Limb (tissue), 2 donors: ENCODE results near the gene ZNF709.
"Not testable (repeated sequence)": the region's sequence is repeated elsewhere in the genome, so short reads cannot be mapped to it uniquely, and the experiment has no call there.

ENCODE experiments used
- DNase-seq, 2 donors: peaks; one replicate each; pipeline ENCODE4 v3.0.0-alpha.2; 2016; ENCODE audit errors: extremely low spot score in 2 of 2

The ZNF709 gene

GRCh38 chr19:12484371-12485051, at the start of gene ZNF709:
Gene ZNF709, minus strand, starts transcription at chr19:12484816. Its CDS starts 159 bp downstream, at chr19:12484657.
- DNase-seq = peak; percentile 95 to 97

- DNase-seq = no peak
Measured at GRCh38 chr19:12527034-12527836, 42.6 kb upstream of the ZNF709 start.

- DNase-seq = no peak
Measured at GRCh38 chr19:12526542-12526941, 41.9 kb upstream of the ZNF709 start.

- DNase-seq = no peak
Measured at GRCh38 chr19:12521996-12522395, 37.4 kb upstream of the ZNF709 start.

- peak in 1 of 2 donors; percentile 29 for DNase-seq
Measured at GRCh38 chr19:12513531-12514061, 29.0 kb upstream of the ZNF709 start.

GRCh38 chr19:12497032-12497431, 12.4 kb upstream of the ZNF709 start:
- no peak for DNase-seq

GRCh38 chr19:12496480-12496879, 11.9 kb upstream of the ZNF709 start:
- no peak for DNase-seq

- DNase-seq = peak; percentile 91 to 93
Measured at GRCh38 chr19:12495002-12495802, 10.6 kb upstream of the ZNF709 start.

- DNase-seq = no peak
Measured at GRCh38 chr19:12494260-12494860, 9.7 kb upstream of the ZNF709 start.

- DNase-seq = not testable (repeated sequence)
Measured at GRCh38 chr19:12486265-12486783, 1.7 kb upstream of the ZNF709 start.

GRCh38 chr19:12485571-12485970, 955 bp upstream of the ZNF709 start:
- DNase-seq = no peak

- no peak for DNase-seq
Measured at GRCh38 chr19:12485052-12485416, 418 bp upstream of the ZNF709 start.

GRCh38 chr19:12484011-12484370, 625 bp downstream of the ZNF709 start:
- no peak for DNase-seq

- DNase-seq = no peak
Measured at GRCh38 chr19:12482509-12482886, 2.1 kb downstream of the ZNF709 start.

- DNase-seq = no peak
Measured at GRCh38 chr19:12481781-12482508, 2.7 kb downstream of the ZNF709 start.

GRCh38 chr19:12478234-12478941, 6.2 kb downstream of the ZNF709 start:
- no peak for DNase-seq

GRCh38 chr19:12467651-12468050, 17.0 kb downstream of the ZNF709 start:
- not testable (repeated sequence) for DNase-seq

- no peak for DNase-seq
Measured at GRCh38 chr19:12465211-12465610, 19.4 kb downstream of the ZNF709 start.

- no peak for DNase-seq
Measured at GRCh38 chr19:12464769-12465168, 19.8 kb downstream of the ZNF709 start.

GRCh38 chr19:12464139-12464538, 20.5 kb downstream of the ZNF709 start:
- DNase-seq = not testable (repeated sequence)
